ENCODE data around the gene SMIM20. TPM values are rescaled to one million over a fixed set of nuclear protein-coding genes. Genes with fewer than 3 reads are reported as not detected.

The SMIM20 gene
- total RNA-seq, 2 experiments from 2014 or later, result 44.0 to 53.8 TPM

- no TSS peak for BruUV-seq (replicated peaks)
- Histone ChIP-seq H3K4me2 (ENCODE audit: low read length) (no peak overlapping the region), H3K4me1 (ENCODE audit: insufficient read depth, low read length, poor library complexity, severe bottlenecking) (no peaks in the 10 kb centered on the region), H3K4me3 (ENCODE audit: low read depth, low read length, poor library complexity, severe bottlenecking) (no peak overlapping the region), H4K20me1 (ENCODE audit: insufficient read depth, low read length) (no peaks in the 10 kb centered on the region), H2AFZ (ENCODE audit: low read length) (no peak overlapping the region), H3K79me2 (ENCODE audit: insufficient read depth, low read depth, low read length) (no peaks in the 10 kb centered on the region), H3K9me2 (ENCODE audit: insufficient read depth, low read length) (no peaks in the 10 kb centered on the region), H3K9me3 (ENCODE audit: low read length) (no peaks in the 10 kb centered on the region), H3K36me3 (ENCODE audit: insufficient read depth, low read length) (no peaks in the 10 kb centered on the region), H3K27ac (ENCODE audit: low read depth, low read length, poor library complexity, severe bottlenecking) (no peak overlapping the region)
- ChIA-PET CTCF (ENCODE audit: unreplicated experiment) (no interaction called here), POLR2A (interaction anchor here (1.1 kb wide), 1 partner anchor 10 kb away, joined by 3 read pairs; no protein-coding TSS in a partner anchor)
- TF ChIP-seq, protein P1, sequence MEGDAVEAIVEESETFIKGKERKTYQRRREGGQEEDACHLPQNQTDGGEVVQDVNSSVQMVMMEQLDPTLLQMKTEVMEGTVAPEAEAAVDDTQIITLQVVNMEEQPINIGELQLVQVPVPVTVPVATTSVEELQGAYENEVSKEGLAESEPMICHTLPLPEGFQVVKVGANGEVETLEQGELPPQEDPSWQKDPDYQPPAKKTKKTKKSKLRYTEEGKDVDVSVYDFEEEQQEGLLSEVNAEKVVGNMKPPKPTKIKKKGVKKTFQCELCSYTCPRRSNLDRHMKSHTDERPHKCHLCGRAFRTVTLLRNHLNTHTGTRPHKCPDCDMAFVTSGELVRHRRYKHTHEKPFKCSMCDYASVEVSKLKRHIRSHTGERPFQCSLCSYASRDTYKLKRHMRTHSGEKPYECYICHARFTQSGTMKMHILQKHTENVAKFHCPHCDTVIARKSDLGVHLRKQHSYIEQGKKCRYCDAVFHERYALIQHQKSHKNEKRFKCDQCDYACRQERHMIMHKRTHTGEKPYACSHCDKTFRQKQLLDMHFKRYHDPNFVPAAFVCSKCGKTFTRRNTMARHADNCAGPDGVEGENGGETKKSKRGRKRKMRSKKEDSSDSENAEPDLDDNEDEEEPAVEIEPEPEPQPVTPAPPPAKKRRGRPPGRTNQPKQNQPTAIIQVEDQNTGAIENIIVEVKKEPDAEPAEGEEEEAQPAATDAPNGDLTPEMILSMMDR (conservative IDR thresholded peaks at IDR 0.05; ENCODE audit: low read length), result no peak
- no peak for TF ChIP-seq EZH2phosphoT487 (IDR thresholded peaks at IDR 0.05; ENCODE audit: borderline replicate concordance, low read depth, low read length)
- DNase-seq (ENCODE audit: low spot score), result no peak
- intact Hi-C loops (cut with micrococcal nuclease; ENCODE audit: unreplicated experiment), result no loop called here
Observed at GRCh38 chr4:25949994-25950393, 36.0 kb downstream of the SMIM20 start.

- H3K9me3 ChIP-seq (ENCODE audit: low read length), result no peaks in the 10 kb centered on the region
- no peaks in the 10 kb centered on the region for H3K36me3 ChIP-seq (ENCODE audit: insufficient read depth, low read length)
- ChIA-PET CTCF (ENCODE audit: unreplicated experiment) (no interaction called here), POLR2A (interaction anchor here (0.8 to 1.1 kb wide), 2 partner anchors 11 to 51 kb away, joined by 3 read pairs; no protein-coding TSS in a partner anchor)
- no peaks in the 10 kb centered on the region for H3K79me2 ChIP-seq (ENCODE audit: insufficient read depth, low read depth, low read length)
- DNase-seq (ENCODE audit: low spot score), result no peak
- no TSS peak for BruUV-seq (replicated peaks)
- H3K4me1 ChIP-seq (ENCODE audit: insufficient read depth, low read length, poor library complexity, severe bottlenecking), result no peaks in the 10 kb centered on the region
- H4K20me1 ChIP-seq (ENCODE audit: insufficient read depth, low read length), result no peaks in the 10 kb centered on the region
- H3K27ac ChIP-seq (ENCODE audit: low read depth, low read length, poor library complexity, severe bottlenecking), result no peak overlapping the region
- H3K9me2 ChIP-seq (ENCODE audit: insufficient read depth, low read length), result no peaks in the 10 kb centered on the region
- no peak overlapping the region for H3K4me3 ChIP-seq (ENCODE audit: low read depth, low read length, poor library complexity, severe bottlenecking)
- TF ChIP-seq, protein P1 (conservative IDR thresholded peaks at IDR 0.05; ENCODE audit: low read length), result no peak
- no peak for TF ChIP-seq EZH2phosphoT487 (IDR thresholded peaks at IDR 0.05; ENCODE audit: borderline replicate concordance, low read depth, low read length)
- intact Hi-C loops (cut with micrococcal nuclease; ENCODE audit: unreplicated experiment), result no loop called here
- H2AFZ ChIP-seq (ENCODE audit: low read length), result no peak overlapping the region
- H3K4me2 ChIP-seq (ENCODE audit: low read length), result no peak overlapping the region
Observed at GRCh38 chr4:25950461-25951389, 36.7 kb downstream of the SMIM20 start.
